ENCODE data around the gene HNRNPUL2. TPM values are rescaled to one million over a fixed set of nuclear protein-coding genes. Genes with fewer than 3 reads are reported as not detected.

The HNRNPUL2 gene
- total and polyA plus RNA-seq, 4 donors = 25.6 to 53.1 (median 35.5) TPM

DNA sequence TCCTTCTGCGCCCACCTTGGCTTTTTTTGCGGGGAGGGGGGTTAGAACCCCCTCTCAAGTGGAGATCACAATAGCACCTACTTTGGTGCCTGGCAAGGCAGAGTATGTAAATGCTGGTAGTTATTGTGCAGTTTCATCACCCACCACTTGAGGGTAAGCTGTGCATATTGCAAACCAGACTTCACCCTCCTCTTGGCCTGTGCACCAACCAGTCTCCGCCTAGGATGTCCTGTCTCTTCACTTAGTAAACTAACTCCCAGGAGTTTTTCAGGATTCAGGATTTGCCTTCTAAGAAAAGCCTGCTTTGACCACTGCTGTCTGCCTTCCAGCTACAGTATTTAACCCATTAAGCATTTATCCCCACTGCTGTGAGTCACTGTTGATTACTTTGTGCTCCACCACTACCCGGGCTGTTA, 46.4 kb downstream of the HNRNPUL2 start:
- Histone ChIP-seq H3K4me1 (ENCODE audit: control insufficient read depth in 5 of 5, insufficient read depth in 5 of 5, low read length in 5 of 5) (peaks cover 0 to 7% (median 6%) of the 10 kb centered on the region in 5 donors), H3K9me3 (ENCODE audit: control insufficient read depth in 4 of 4, insufficient read depth in 3 of 4, low read length in 3 of 4) (no peaks in the 10 kb centered on the region), H3K9ac (ENCODE audit: insufficient read depth in 1 of 2, low read length in 2 of 2) (no peak overlapping the region), H3K27ac (ENCODE audit: low read depth in 1 of 2, low read length in 1 of 2) (peak overlapping the region in 1 of 2 donors; percentile 7), H3K4me3 (no peak overlapping the region), H3K36me3 (ENCODE audit: control insufficient read depth in 4 of 4, insufficient read depth in 4 of 4, low read length in 4 of 4) (peaks cover 2 to 13% (median 4%) of the 10 kb centered on the region in 4 donors), H3K27me3 (ENCODE audit: control insufficient read depth in 3 of 3, insufficient read depth in 3 of 3, low read length in 2 of 3) (no peaks in the 10 kb centered on the region)
- peak in 2 of 3 donors; percentile 48 to 68 for DNase-seq
- TF ChIP-seq, protein P1, sequence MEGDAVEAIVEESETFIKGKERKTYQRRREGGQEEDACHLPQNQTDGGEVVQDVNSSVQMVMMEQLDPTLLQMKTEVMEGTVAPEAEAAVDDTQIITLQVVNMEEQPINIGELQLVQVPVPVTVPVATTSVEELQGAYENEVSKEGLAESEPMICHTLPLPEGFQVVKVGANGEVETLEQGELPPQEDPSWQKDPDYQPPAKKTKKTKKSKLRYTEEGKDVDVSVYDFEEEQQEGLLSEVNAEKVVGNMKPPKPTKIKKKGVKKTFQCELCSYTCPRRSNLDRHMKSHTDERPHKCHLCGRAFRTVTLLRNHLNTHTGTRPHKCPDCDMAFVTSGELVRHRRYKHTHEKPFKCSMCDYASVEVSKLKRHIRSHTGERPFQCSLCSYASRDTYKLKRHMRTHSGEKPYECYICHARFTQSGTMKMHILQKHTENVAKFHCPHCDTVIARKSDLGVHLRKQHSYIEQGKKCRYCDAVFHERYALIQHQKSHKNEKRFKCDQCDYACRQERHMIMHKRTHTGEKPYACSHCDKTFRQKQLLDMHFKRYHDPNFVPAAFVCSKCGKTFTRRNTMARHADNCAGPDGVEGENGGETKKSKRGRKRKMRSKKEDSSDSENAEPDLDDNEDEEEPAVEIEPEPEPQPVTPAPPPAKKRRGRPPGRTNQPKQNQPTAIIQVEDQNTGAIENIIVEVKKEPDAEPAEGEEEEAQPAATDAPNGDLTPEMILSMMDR (IDR thresholded peaks at IDR 0.05; ENCODE audit: control extremely low read depth, extremely low read depth) = peak; percentile 56
- ATAC-seq (ENCODE audit: insufficient read depth, low FRiP score) = peak; percentile 36
- WGBS, 2 donors = 49 to 60% methylated on average over 4 of the region's 4 CpGs

- Histone ChIP-seq H3K9me3 (ENCODE audit: control insufficient read depth in 4 of 4, insufficient read depth in 3 of 4, low read length in 3 of 4) (no peaks in the 10 kb centered on the region), H3K4me3 (peak within 1 kb of the TSS; percentile 100), H3K9ac (ENCODE audit: insufficient read depth in 1 of 2, low read length in 2 of 2) (peak within 1 kb of the TSS; percentile 60 to 65), H3K4me1 (ENCODE audit: control insufficient read depth in 5 of 5, insufficient read depth in 5 of 5, low read length in 5 of 5) (peaks cover 0 to 7% (median 6%) of the 10 kb centered on the region in 5 donors), H3K27ac (ENCODE audit: low read depth in 1 of 2, low read length in 1 of 2) (peak within 1 kb of the TSS; percentile 87 to 98), H3K36me3 (ENCODE audit: control insufficient read depth in 4 of 4, insufficient read depth in 4 of 4, low read length in 4 of 4) (peaks cover 2 to 14% (median 6%) of the 10 kb centered on the region in 4 donors), H3K27me3 (ENCODE audit: control insufficient read depth in 3 of 3, insufficient read depth in 3 of 3, low read length in 2 of 3) (no peaks in the 10 kb centered on the region)
- WGBS, 2 donors = 7 to 8% methylated on average over 51 to 55 of the region's 55 CpGs
- ATAC-seq (ENCODE audit: insufficient read depth, low FRiP score) = peak; percentile 91
- TF ChIP-seq, protein P1 (IDR thresholded peaks at IDR 0.05; ENCODE audit: control extremely low read depth, extremely low read depth) = no peak
- peak; percentile 91 to 95 (median 93) for DNase-seq
Observed at GRCh38 chr11:62678770-62679696, 48.2 kb downstream of the HNRNPUL2 start, which contains the start of gene UBXN1. UBXN1 (minus strand) TSS chr11:62679073; CDS start chr11:62678923, 150 bp downstream.

DNA sequence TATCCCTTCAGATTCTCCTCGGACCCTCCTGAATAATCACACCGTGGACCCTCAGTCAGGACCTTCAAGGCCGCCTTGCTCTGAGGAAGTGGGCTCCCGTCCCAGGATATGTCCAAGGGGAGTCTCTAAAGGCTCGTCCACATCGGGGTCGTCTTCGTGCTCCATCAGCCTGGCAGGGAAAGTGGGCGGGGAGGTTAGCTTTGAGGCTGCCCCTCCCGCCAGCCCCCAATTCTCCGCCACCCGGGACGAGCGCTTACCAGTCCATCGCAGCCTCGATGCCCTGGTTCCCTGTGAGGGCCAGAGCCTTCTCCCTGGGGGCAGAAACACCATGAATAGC, 48.9 kb downstream of the HNRNPUL2 start:
- TF ChIP-seq, protein P1 (IDR thresholded peaks at IDR 0.05; ENCODE audit: control extremely low read depth, extremely low read depth) = no peak
- Histone ChIP-seq H3K4me1 (ENCODE audit: control insufficient read depth in 5 of 5, insufficient read depth in 5 of 5, low read length in 5 of 5) (peaks cover 0 to 7% (median 6%) of the 10 kb centered on the region in 5 donors), H3K36me3 (ENCODE audit: control insufficient read depth in 4 of 4, insufficient read depth in 4 of 4, low read length in 4 of 4) (peaks cover 2 to 16% (median 7%) of the 10 kb centered on the region in 4 donors), H3K9ac (ENCODE audit: insufficient read depth in 1 of 2, low read length in 2 of 2) (peak overlapping the region; percentile 42 to 60), H3K27ac (ENCODE audit: low read depth in 1 of 2, low read length in 1 of 2) (peak overlapping the region; percentile 87 to 98), H3K4me3 (peak overlapping the region; percentile 100), H3K27me3 (ENCODE audit: control insufficient read depth in 3 of 3, insufficient read depth in 3 of 3, low read length in 2 of 3) (no peaks in the 10 kb centered on the region), H3K9me3 (ENCODE audit: control insufficient read depth in 4 of 4, insufficient read depth in 3 of 4, low read length in 3 of 4) (no peaks in the 10 kb centered on the region)
- no peak for DNase-seq
- no peak for ATAC-seq (ENCODE audit: insufficient read depth, low FRiP score)
- WGBS, 2 donors = 3 to 5% methylated on average over 16 of the region's 16 CpGs
